Tibial nerve (tissue), 4 donors: ENCODE measurements around the gene IFIT1.

ENCODE experiments used
- EP300 ChIP-seq, 2 donors: sonication (generic); formaldehyde crosslinking; IDR thresholded peaks; one replicate each; pipeline ENCODE4 v1.6.1; 2017; ENCODE audit warnings: antibody characterized with exemption in 2 of 2, mild to moderate bottlenecking in 1 of 2
- POLR2A ChIP-seq, 2 donors: fragments of 450-650 bp; IDR thresholded peaks; one replicate each; pipeline ENCODE4 v1.6.1; 2017; ENCODE audit warnings: antibody characterized with exemption in 2 of 2, mild to moderate bottlenecking in 2 of 2, moderate library complexity in 2 of 2
- TF ChIP-seq, protein P1 (sequence below), 5 experiments: fragments of 200-600 bp in 3 of 5; fragments of 450-650 bp in 2 of 5; sonication (generic) in 3 of 5; IDR thresholded peaks; one replicate each; pipeline ENCODE4 v1.5.1; 2016 to 2019; ENCODE audit warnings: antibody characterized with exemption in 5 of 5, mild to moderate bottlenecking in 3 of 5, moderate library complexity in 2 of 5

GRCh38 chr10:89388806-89389205, 3.6 kb upstream of the IFIT1 start:
- TF ChIP-seq EP300 (IDR thresholded peaks at IDR 0.05) (no peak), POLR2A (IDR thresholded peaks at IDR 0.05) (no peak)
- TF ChIP-seq, protein P1, sequence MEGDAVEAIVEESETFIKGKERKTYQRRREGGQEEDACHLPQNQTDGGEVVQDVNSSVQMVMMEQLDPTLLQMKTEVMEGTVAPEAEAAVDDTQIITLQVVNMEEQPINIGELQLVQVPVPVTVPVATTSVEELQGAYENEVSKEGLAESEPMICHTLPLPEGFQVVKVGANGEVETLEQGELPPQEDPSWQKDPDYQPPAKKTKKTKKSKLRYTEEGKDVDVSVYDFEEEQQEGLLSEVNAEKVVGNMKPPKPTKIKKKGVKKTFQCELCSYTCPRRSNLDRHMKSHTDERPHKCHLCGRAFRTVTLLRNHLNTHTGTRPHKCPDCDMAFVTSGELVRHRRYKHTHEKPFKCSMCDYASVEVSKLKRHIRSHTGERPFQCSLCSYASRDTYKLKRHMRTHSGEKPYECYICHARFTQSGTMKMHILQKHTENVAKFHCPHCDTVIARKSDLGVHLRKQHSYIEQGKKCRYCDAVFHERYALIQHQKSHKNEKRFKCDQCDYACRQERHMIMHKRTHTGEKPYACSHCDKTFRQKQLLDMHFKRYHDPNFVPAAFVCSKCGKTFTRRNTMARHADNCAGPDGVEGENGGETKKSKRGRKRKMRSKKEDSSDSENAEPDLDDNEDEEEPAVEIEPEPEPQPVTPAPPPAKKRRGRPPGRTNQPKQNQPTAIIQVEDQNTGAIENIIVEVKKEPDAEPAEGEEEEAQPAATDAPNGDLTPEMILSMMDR (IDR thresholded peaks at IDR 0.05): no peak
